Measurements from ENCODE around the gene GABARAPL1.
"Not testable (repeated sequence)": the region's sequence is repeated elsewhere in the genome, so short reads cannot be mapped to it uniquely, and the experiment has no call there.

GABARAPL1 gene

DNA sequence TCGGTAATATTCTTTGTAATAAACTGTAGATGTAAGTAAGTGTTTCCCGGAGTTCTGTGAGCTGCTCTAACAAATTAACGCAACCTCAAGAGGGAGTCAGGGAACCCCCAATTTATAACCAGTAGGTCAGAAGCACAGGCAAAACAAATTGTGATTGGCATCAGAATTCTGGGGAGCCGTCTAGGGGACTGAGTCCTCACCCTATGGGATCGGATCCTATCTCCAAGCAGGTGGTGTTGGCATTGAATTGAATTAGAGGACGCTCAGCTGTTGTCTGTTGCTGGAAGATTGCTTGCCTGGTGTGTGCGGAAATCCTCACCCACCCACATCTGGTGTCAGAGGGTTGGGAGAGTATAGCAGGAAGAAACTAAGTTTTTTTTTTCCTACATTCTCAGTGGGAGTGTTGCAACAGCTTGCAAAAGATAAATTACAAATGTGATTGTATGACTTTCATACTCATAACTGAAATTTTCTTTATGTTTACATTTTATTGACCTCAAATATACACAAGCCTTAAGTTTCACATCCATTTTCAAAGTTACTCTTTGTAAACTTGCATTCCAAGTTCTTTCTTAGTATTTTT is 28.3 kb upstream of the GABARAPL1 start:
- in situ Hi-C loops (cut with HindIII; ENCODE audit: low pct_unique_long_range_greater_than_20kb, low sequenced_read_pairs): no loop called here
- no peak for DNase-seq (ENCODE audit: low read depth in 1 of 2, low spot score in 1 of 2)
- no peak for TF ChIP-seq JUND (IDR thresholded peaks at IDR 0.05; ENCODE audit: low read depth)

DNA sequence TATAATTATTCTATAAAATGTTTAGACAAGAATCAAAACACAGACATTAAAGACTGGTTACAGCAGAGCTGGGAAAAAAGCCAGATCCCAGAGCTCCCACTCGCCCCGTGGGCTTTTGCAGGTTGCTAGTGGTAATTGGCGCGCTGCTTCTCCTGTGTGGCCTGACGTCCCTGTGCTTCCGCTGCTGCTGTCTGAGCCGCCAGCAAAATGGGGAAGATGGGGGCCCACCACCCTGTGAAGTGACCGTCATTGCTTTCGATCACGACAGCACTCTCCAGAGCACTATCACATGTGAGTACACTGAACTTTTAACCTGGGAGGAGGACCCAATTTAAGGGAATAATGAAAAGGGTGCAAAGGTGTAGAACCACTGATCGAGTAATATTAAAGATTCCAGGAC is 26.4 kb upstream of the GABARAPL1 start:
- no peak for DNase-seq (ENCODE audit: low read depth in 1 of 2, low spot score in 1 of 2)
- in situ Hi-C loops (cut with HindIII; ENCODE audit: low pct_unique_long_range_greater_than_20kb, low sequenced_read_pairs): no loop called here
- TF ChIP-seq JUND (IDR thresholded peaks at IDR 0.05; ENCODE audit: low read depth): no peak

DNA sequence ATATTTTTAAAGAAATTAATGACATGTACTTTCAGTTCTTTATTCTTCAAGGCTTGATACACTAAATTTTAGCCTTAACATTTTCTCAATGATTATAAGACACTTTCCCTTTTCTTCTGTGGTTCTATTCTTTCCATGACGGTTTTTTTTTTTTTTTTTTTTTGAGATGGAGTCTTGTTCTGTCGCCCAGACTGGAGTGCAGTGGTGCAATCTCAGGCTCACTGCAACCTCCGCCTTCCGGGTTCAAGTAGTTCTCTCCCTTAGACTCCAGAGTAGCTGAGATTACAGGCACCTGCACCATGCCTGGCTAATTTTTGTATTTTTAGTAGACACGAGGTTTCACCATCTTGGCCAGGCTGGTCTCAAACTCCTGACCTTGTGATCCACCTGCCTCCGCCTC is 25.7 kb upstream of the GABARAPL1 start:
- in situ Hi-C loops (cut with HindIII; ENCODE audit: low pct_unique_long_range_greater_than_20kb, low sequenced_read_pairs); DNase-seq (ENCODE audit: low read depth in 1 of 2, low spot score in 1 of 2): not testable (repeated sequence)

DNA sequence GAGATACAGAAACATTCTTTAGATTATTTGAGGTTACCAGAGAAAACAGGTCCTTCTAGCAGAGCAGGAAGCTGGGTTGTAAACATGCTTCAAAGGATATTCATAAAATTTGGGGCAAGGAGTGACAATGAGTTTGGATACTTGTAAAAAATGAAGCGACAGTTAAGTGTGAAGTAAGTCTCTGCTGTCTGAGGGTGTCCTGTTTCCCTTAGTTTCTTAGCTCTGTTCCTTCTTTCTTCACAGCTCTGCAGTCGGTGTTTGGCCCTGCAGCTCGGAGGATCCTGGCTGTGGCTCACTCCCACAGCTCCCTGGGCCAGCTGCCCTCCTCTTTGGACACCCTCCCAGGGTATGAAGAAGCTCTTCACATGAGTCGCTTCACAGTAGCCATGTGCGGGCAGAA is 23.0 kb upstream of the GABARAPL1 start:
- DNase-seq (ENCODE audit: low read depth in 1 of 2, low spot score in 1 of 2): peak in 1 of 2 experiments; percentile 47
- in situ Hi-C loops (cut with HindIII; ENCODE audit: low pct_unique_long_range_greater_than_20kb, low sequenced_read_pairs): no loop called here
- TF ChIP-seq JUND (IDR thresholded peaks at IDR 0.05; ENCODE audit: low read depth): no peak

DNA sequence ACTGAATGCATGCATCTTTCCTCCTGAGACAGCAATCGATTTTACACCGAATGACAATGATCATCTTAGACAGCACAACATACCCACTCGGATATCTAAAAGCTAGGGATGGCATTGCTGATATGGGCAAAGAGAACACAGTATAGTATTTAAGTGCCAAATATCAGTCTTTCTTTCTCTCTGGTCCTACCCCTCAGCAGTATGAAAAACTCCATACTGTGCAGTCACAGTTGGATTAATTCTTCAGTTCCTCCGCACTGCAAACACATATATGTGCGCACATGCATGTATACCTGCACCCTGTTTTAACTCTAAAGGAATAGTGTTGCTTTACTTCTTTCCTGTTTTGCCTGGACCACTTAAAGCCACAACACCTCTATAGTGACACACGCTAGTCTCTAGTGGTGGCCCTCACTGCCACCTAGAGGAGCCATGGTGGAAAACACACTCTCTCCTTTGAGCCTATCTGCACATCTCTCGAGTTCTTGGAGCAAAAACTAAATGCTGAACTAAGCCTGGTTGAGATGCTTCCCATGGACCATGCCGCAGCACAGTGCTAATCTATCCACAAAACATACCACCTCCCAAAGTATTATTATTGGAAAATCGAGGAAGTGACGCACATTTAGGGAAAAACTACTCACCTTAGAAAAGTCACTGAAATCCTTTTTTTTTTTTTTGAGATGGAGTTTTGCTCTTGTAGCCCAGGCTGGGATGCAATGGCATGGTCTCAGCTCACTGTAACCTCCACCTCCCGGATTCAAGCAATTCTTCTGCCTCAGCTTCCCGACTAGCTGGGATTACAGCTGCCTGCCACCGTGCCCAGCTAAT is 21.9 kb upstream of the GABARAPL1 start:
- DNase-seq (ENCODE audit: low read depth in 1 of 2, low spot score in 1 of 2): peak in 1 of 2 experiments; percentile 69
- in situ Hi-C loops (cut with HindIII; ENCODE audit: low pct_unique_long_range_greater_than_20kb, low sequenced_read_pairs): no loop called here
- no peak for TF ChIP-seq JUND (IDR thresholded peaks at IDR 0.05; ENCODE audit: low read depth)

DNA sequence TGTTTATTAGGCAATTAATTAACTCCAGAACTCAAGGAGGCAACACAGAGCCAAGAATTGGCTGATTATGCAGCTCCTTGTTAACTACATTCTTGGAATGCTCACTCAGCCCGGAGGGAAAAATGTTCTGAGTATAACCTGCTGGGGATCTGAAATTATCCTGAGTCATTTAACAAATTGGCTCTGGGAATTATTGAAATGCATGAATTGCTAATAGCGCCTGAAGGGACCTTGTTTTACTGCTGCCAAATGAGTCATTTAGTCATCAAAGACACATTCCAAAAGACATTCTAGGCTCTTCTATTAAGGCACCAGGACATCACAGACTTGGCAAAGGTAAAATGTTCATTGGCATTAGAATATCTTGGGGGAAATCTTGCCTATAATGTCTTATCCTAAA is 20.8 kb upstream of the GABARAPL1 start:
- DNase-seq (ENCODE audit: low read depth in 1 of 2, low spot score in 1 of 2): no peak
- in situ Hi-C loops (cut with HindIII; ENCODE audit: low pct_unique_long_range_greater_than_20kb, low sequenced_read_pairs): no loop called here
- TF ChIP-seq JUND (IDR thresholded peaks at IDR 0.05; ENCODE audit: low read depth): no peak; the same call in 1 of the 2 replicates

DNA sequence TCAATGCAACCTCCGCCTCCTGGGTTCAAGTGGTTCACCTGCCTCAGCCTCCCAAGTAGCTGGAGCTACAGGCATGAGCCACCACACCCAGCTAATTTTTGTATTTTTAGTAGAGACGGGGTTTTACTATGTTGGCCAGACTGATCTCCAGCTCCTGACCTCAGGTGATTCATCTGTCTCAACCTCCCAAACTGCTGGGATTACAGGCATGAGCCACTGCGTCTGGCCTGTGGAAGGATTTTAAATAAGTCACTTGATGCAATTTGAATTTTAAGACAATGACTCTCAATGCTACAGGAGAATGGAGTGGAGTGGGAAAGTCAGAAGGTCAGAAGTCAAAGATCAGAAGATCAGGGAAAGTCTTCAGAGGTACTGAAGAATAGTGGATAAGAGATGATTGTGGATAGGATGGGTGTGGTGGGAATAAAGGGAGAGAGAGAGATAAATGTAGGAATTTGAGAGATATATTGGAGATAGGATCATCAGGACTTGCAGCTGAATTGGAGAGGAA is 18.5 kb upstream of the GABARAPL1 start:
- no peak for TF ChIP-seq JUND (IDR thresholded peaks at IDR 0.05; ENCODE audit: low read depth)
- in situ Hi-C loops (cut with HindIII; ENCODE audit: low pct_unique_long_range_greater_than_20kb, low sequenced_read_pairs): no loop called here
- no peak for DNase-seq (ENCODE audit: low read depth in 1 of 2, low spot score in 1 of 2)

DNA sequence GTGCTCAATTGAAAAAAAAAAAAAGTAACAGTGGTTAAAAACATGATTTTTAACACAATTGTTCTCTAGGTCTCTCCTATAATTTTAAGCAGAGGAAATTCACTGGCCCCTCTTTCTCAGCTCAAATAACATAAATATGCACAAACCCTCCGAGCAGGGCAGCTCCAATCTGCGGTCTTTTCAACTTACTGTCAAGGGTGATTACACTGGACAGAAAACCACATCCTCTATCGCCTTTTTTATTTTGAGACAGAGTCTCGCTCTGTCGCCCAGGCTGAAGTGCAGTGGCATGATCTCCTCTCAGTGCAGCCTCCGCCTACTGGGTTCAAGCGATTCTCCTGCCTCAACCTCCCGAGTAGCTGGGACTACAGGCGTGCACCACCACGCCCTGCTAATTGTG is 16.5 kb upstream of the GABARAPL1 start:
- no peak for DNase-seq (ENCODE audit: low read depth in 1 of 2, low spot score in 1 of 2)
- TF ChIP-seq JUND (IDR thresholded peaks at IDR 0.05; ENCODE audit: low read depth): no peak
- in situ Hi-C loops (cut with HindIII; ENCODE audit: low pct_unique_long_range_greater_than_20kb, low sequenced_read_pairs): no loop called here

DNA sequence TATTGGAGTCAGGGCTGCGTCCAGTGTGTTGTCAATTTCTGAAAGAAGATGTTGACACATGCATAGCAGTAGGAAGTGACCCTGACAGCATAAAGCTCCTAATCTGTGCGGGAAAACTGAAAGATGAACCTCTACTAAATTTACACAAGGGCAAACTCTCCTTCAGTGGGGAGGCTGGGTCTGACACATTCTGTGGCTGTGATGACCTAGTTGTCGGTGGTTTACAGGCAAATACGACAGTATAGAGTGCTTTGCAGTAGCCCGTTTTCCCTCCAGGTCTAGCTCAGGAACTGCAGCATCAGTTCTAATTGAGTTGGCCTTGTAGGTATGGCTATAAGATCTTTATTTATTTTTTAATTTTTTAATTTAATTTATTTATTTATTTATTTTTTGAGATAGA is 14.8 kb upstream of the GABARAPL1 start:
- TF ChIP-seq JUND (IDR thresholded peaks at IDR 0.05; ENCODE audit: low read depth): no peak
- in situ Hi-C loops (cut with HindIII; ENCODE audit: low pct_unique_long_range_greater_than_20kb, low sequenced_read_pairs): no loop called here
- no peak for DNase-seq (ENCODE audit: low read depth in 1 of 2, low spot score in 1 of 2)

DNA sequence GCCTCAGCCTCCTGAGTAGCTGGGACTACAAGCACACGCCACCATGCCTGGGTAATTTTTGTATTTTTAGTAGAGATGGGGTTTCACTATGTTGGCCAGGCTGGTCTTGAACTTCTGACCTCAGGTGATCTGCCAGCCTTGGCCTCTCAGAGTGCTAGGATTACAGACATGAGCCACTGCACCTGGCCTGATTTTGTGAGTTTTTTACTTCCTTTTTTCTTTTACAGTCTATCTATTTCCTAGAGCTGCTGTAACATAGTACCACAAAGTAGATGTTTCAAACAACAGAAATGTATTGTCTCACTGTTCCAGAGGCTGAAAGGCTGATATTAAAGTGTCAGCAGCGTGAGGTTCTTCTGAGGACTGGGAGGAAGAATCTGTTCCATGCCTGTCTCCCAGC is 8.2 kb upstream of the GABARAPL1 start:
- DNase-seq (ENCODE audit: low read depth in 1 of 2, low spot score in 1 of 2); in situ Hi-C loops (cut with HindIII; ENCODE audit: low pct_unique_long_range_greater_than_20kb, low sequenced_read_pairs): not testable (repeated sequence)

DNA sequence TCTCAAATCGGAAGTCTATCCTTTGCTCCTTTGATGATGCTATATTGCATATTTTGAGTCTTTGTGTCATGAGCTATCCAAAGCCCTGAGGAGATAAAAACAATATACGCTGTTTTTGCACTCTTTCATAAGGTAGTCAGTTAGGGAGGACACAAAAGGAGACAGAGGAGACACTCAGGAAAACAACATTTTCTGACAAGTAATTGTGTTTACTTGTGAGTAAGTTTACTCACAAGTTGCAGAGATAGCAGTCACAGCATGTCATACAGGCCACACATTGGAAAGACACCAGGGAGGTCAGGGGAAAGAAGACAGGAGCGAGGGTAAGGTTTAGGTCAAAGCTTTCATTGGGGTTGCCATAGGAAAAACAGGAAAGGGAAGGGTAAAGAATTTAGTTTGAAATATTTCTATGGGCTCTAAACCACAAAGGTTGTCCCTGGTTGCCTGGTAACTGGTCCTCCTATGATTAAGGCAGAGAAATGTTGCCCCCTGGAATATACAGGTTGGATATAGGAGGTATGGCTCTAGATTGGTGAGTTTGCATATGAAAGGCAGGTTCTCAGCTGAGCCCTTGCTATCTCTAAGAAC is 7.4 kb upstream of the GABARAPL1 start:
- TF ChIP-seq JUND (IDR thresholded peaks at IDR 0.05; ENCODE audit: low read depth): no peak
- DNase-seq (ENCODE audit: low read depth in 1 of 2, low spot score in 1 of 2): no peak
- in situ Hi-C loops (cut with HindIII; ENCODE audit: low pct_unique_long_range_greater_than_20kb, low sequenced_read_pairs): no loop called here

DNA sequence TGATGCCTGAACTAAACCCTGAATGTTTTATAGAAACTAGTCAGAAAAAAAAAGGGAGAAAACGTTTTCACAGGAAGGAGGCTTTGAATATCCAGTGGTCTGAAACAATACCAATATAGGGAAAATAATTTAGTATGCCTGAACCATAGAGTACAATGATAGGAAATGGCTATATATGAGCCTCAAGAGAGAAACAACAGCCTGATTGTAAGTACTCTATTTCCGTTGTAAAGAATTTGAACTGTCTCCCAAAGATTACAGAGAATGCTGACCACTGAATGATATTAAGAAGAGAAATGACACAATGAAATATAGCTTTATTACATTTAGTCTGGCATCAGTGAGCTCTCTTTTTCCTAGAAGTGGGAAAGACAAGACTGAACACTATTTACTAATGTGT is 5.5 kb upstream of the GABARAPL1 start:
- TF ChIP-seq JUND (IDR thresholded peaks at IDR 0.05; ENCODE audit: low read depth): no peak
- no peak for DNase-seq (ENCODE audit: low read depth in 1 of 2, low spot score in 1 of 2)
- in situ Hi-C loops (cut with HindIII; ENCODE audit: low pct_unique_long_range_greater_than_20kb, low sequenced_read_pairs): no loop called here

DNA sequence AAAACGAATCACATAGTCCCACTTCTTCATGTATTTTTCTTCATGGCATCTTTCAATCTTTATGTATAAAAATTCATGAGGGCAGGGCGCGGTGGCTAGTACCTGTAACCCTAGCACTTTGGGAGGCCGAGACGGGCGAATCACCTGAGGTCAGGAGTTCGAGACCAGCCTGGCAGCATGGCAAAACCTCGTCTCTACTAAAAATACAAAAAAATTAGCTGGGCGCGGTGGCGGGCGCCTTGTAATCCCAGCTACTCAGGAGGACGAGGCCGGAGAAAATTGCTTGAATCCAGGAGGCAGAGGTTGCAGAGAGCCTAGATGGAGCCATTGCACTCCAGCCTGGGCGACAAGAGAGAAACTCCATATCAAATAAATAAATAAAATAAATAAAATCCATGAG is 2.5 kb upstream of the GABARAPL1 start:
- no peak for TF ChIP-seq JUND (IDR thresholded peaks at IDR 0.05; ENCODE audit: low read depth)
- no peak for DNase-seq (ENCODE audit: low read depth in 1 of 2, low spot score in 1 of 2)
- in situ Hi-C loops (cut with HindIII; ENCODE audit: low pct_unique_long_range_greater_than_20kb, low sequenced_read_pairs): no loop called here
